Measurements from ENCODE around the gene MYADM. TPM values are rescaled to one million over a fixed set of nuclear protein-coding genes. Genes with fewer than 3 reads are reported as not detected.

MYADM gene
- total and polyA plus RNA-seq, 2 of the 13 experiments (the other 11 are each of a cell fraction or from before 2014, with no cell fraction given) = 19.9 to 38.1 TPM

- TF ChIP-seq RELA (CRISPR knock-in tag; IDR thresholded peaks at IDR 0.05) (peak; percentile 86), ZNF839 (CRISPR knock-in tag; IDR thresholded peaks at IDR 0.05; ENCODE audit: borderline replicate concordance) (no peak), PRDM4 (CRISPR knock-in tag; IDR thresholded peaks at IDR 0.05; ENCODE audit: borderline replicate concordance) (no peak), ZSCAN25 (CRISPR knock-in tag; IDR thresholded peaks at IDR 0.05) (peak; percentile 92), KDM5A (IDR thresholded peaks at IDR 0.05; ENCODE audit: borderline replicate concordance, low read length) (no peak), ZNF737 (CRISPR knock-in tag; IDR thresholded peaks at IDR 0.05; ENCODE audit: borderline replicate concordance) (no peak), HMGA1 (CRISPR knock-in tag; conservative IDR thresholded peaks at IDR 0.05) (no peak), HNRNPL (IDR thresholded peaks at IDR 0.05; ENCODE audit: low read depth, low read length) (peak; percentile 92), STAT6 (CRISPR knock-in tag; IDR thresholded peaks at IDR 0.05; ENCODE audit: borderline replicate concordance) (peak; percentile 91; the same call in 1 of the 2 replicates), PHB2 (IDR thresholded peaks at IDR 0.05; ENCODE audit: partially characterized antibody) (no peak), ZNF18 (CRISPR knock-in tag; IDR thresholded peaks at IDR 0.05; ENCODE audit: insufficient replicate concordance) (no peak), ZNF282 (IDR thresholded peaks at IDR 0.05; ENCODE audit: partially characterized antibody) (no peak), ZNF567 (CRISPR knock-in tag; IDR thresholded peaks at IDR 0.05; ENCODE audit: borderline replicate concordance) (0 out of 2 replicates have a peak, but pooled peaks have one; percentile 52), ZNF713 (CRISPR knock-in tag; IDR thresholded peaks at IDR 0.05) (no peak), ZBTB26 (CRISPR knock-in tag; IDR thresholded peaks at IDR 0.05; ENCODE audit: borderline replicate concordance) (peak; percentile 68; the same call in 1 of the 2 replicates), CBX1 (IDR thresholded peaks at IDR 0.05; ENCODE audit: low read depth) (no peak), KLF12 (CRISPR knock-in tag; IDR thresholded peaks at IDR 0.05; ENCODE audit: borderline replicate concordance) (no peak), ZFP37 (CRISPR knock-in tag; IDR thresholded peaks at IDR 0.05; ENCODE audit: borderline replicate concordance) (no peak), NFE2 (CRISPR knock-in tag; IDR thresholded peaks at IDR 0.05) (no peak)
- TF ChIP-seq, protein P1, sequence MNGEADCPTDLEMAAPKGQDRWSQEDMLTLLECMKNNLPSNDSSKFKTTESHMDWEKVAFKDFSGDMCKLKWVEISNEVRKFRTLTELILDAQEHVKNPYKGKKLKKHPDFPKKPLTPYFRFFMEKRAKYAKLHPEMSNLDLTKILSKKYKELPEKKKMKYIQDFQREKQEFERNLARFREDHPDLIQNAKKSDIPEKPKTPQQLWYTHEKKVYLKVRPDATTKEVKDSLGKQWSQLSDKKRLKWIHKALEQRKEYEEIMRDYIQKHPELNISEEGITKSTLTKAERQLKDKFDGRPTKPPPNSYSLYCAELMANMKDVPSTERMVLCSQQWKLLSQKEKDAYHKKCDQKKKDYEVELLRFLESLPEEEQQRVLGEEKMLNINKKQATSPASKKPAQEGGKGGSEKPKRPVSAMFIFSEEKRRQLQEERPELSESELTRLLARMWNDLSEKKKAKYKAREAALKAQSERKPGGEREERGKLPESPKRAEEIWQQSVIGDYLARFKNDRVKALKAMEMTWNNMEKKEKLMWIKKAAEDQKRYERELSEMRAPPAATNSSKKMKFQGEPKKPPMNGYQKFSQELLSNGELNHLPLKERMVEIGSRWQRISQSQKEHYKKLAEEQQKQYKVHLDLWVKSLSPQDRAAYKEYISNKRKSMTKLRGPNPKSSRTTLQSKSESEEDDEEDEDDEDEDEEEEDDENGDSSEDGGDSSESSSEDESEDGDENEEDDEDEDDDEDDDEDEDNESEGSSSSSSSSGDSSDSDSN (CRISPR knock-in tag; IDR thresholded peaks at IDR 0.05) = peak; percentile 44; the same call in 1 of the 2 replicates
Measured at GRCh38 chr19:53864308-53864836, 3.3 kb upstream of the MYADM start (continued).

All from HepG2 (cell line).